Measurements from ENCODE around the gene CHID1. TPM values are rescaled to one million over a fixed set of nuclear protein-coding genes. Genes with fewer than 3 reads are reported as not detected.

CHID1 gene
- total RNA-seq, 1 donor from 2014 or later = 112 TPM

DNA sequence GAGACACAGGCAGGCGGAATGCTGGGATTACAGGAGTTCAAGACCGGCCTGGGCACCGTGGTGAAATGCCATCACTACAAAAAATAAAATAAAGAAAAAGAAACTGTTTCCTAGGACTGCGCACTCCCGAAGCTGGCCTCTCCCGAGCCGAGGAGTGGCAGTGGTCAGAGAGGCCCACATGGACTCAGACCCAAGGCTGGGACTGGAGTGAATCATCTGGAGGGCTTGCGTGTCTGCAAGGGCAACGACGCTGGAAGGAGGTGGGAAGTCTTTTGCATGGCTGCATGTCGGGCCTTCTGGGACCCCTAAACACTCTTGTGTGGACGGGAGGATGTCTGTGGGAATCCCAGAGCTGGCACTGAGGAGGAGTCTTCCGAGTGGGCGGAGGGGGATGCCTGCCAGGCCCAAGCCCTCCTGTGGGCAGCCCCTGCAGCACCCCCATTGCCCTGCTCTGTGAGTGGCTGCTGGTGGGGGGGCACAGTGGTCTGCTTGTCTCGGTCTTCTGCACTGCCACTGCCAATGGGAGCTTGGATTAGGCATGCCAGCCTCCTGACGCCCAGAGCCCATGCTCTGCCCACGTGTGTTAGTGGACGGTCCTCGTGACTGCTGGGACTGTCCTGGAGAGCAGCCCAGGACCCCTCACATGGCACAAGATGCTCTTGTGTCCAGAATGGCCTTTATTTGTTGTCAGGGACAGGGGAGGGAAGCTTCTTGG, 13.2 kb upstream of the CHID1 start:
- no peak overlapping the region for H3K27ac Mint-ChIP-seq (ENCODE audit: unreplicated experiment)
- no peak for DNase-seq (ENCODE audit: extremely low spot score, unreplicated experiment)
- no peaks in the 10 kb centered on the region for H3K9me3 Mint-ChIP-seq (ENCODE audit: unreplicated experiment)
- peaks cover 2% of the 10 kb centered on the region for H3K36me3 Mint-ChIP-seq (ENCODE audit: unreplicated experiment)
- no peak overlapping the region for H3K4me3 Mint-ChIP-seq (ENCODE audit: unreplicated experiment)
- H3K4me1 Mint-ChIP-seq (ENCODE audit: unreplicated experiment) = peaks cover 21% of the 10 kb centered on the region
- no peaks in the 10 kb centered on the region for H3K27me3 Mint-ChIP-seq (ENCODE audit: unreplicated experiment)
- TF ChIP-seq, protein P1, sequence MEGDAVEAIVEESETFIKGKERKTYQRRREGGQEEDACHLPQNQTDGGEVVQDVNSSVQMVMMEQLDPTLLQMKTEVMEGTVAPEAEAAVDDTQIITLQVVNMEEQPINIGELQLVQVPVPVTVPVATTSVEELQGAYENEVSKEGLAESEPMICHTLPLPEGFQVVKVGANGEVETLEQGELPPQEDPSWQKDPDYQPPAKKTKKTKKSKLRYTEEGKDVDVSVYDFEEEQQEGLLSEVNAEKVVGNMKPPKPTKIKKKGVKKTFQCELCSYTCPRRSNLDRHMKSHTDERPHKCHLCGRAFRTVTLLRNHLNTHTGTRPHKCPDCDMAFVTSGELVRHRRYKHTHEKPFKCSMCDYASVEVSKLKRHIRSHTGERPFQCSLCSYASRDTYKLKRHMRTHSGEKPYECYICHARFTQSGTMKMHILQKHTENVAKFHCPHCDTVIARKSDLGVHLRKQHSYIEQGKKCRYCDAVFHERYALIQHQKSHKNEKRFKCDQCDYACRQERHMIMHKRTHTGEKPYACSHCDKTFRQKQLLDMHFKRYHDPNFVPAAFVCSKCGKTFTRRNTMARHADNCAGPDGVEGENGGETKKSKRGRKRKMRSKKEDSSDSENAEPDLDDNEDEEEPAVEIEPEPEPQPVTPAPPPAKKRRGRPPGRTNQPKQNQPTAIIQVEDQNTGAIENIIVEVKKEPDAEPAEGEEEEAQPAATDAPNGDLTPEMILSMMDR (IDR thresholded peaks at IDR 0.05) = no peak

DNA sequence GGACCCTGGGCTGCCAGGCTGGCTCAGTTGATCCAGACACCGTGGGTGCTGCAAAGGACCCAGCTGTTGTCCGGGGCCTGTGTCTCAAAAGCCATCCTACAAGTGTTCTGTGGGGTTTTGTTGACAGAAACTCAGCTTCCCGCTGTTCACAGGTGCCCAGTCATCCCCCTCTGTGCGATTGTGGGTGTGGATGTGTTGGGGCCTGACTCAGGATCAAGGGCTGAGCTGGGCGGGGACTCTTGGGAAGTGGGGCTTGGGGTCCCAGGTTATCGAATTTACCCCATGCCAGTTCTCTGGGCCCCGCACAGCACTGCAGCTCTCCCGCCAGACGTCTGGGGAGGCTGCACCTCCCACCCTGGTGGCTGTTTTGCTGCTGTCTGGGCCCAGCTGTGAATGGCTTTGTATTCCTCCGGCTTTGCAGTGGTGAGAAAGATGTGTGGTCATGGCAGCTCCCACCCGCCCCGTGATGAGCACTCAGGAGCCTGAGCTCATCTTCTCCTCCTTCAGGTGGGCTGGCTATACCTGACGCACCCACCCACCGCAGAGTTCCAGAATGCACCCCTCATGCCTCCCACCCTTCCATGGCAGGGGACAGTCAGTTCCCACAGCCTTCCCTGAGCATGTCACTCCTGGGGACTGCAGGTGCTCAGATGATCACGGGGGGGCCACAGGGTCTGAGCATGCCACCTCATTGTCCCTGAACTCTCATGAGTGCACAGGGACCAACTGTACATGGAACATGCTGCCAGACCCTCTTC, 11.5 kb upstream of the CHID1 start:
- no peaks in the 10 kb centered on the region for H3K9me3 Mint-ChIP-seq (ENCODE audit: unreplicated experiment)
- peaks cover 7% of the 10 kb centered on the region for H3K4me1 Mint-ChIP-seq (ENCODE audit: unreplicated experiment)
- TF ChIP-seq, protein P1 (IDR thresholded peaks at IDR 0.05) = no peak
- H3K4me3 Mint-ChIP-seq (ENCODE audit: unreplicated experiment) = no peak overlapping the region
- no peak overlapping the region for H3K27ac Mint-ChIP-seq (ENCODE audit: unreplicated experiment)
- DNase-seq (ENCODE audit: extremely low spot score, unreplicated experiment) = no peak
- no peaks in the 10 kb centered on the region for H3K27me3 Mint-ChIP-seq (ENCODE audit: unreplicated experiment)
- no peaks in the 10 kb centered on the region for H3K36me3 Mint-ChIP-seq (ENCODE audit: unreplicated experiment)

DNA sequence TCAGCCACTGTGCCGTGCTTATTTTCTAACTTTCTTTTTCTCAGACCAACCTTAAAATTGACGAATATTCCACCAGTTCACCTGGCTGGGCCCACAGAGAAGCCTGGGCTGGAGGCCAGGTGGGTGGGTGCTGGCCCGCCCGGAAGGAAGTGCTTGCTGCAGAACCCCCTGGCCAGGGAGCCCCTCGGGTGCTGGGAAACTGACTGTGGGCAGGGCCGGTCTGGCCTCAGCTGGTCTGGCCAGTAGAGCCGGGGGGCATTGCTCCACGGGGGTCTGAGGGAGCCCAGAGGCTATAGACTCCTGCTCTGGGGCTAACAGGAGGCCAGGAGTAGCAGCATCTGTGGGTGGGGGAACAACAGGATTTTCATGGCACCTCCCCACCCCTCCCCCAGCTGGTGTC, 6.8 kb upstream of the CHID1 start:
- TF ChIP-seq, protein P1 (IDR thresholded peaks at IDR 0.05) = no peak
- Mint-ChIP-seq H3K4me1 (ENCODE audit: unreplicated experiment) (no peaks in the 10 kb centered on the region), H3K27ac (ENCODE audit: unreplicated experiment) (no peak overlapping the region), H3K4me3 (ENCODE audit: unreplicated experiment) (no peak overlapping the region), H3K9me3 (ENCODE audit: unreplicated experiment) (no peaks in the 10 kb centered on the region), H3K36me3 (ENCODE audit: unreplicated experiment) (no peaks in the 10 kb centered on the region), H3K27me3 (ENCODE audit: unreplicated experiment) (no peaks in the 10 kb centered on the region)
- no peak for DNase-seq (ENCODE audit: extremely low spot score, unreplicated experiment)

DNA sequence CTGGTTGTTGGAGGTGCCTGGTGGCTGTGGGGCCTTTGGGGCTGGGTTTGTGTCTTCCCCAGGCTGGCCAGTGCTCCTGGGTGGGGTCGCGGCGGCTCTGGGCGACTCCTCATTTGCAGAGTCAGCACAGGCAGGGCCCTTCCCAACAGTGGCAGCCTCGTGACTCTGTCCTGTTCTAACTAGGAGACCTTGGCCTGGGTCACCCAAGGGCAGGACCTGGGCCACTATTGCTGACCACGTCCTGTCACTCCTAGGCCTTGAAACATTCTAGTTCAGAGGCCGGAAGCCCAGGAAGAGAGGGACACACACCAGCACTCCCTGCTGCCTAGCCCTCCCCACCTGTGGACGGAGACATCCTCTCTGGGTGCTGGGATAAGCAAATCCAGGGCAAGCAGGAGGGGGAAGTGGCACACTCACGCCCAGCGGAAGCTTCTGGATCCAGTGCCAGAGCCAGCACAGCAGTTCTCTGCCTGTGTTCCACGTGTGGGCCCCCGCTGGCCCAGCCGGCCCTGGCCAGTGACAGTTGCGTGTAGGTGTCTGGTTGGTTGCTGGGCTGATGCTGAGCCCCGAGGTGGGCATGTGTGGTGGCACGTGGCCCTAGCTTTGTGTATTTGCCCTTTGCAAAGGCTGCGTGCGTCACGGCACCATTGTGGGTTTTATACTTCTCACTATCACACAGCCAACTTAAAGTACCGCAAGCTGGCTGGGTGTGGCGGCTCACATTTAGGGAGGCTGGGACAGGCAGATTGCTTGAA, 4.3 kb upstream of the CHID1 start:
- peaks cover 4% of the 10 kb centered on the region for H3K4me1 Mint-ChIP-seq (ENCODE audit: unreplicated experiment)
- TF ChIP-seq, protein P1 (IDR thresholded peaks at IDR 0.05) = no peak
- H3K36me3 Mint-ChIP-seq (ENCODE audit: unreplicated experiment) = no peaks in the 10 kb centered on the region
- no peak for DNase-seq (ENCODE audit: extremely low spot score, unreplicated experiment)
- no peaks in the 10 kb centered on the region for H3K27me3 Mint-ChIP-seq (ENCODE audit: unreplicated experiment)
- H3K9me3 Mint-ChIP-seq (ENCODE audit: unreplicated experiment) = no peaks in the 10 kb centered on the region
- no peak overlapping the region for H3K27ac Mint-ChIP-seq (ENCODE audit: unreplicated experiment)
- no peak overlapping the region for H3K4me3 Mint-ChIP-seq (ENCODE audit: unreplicated experiment)

DNA sequence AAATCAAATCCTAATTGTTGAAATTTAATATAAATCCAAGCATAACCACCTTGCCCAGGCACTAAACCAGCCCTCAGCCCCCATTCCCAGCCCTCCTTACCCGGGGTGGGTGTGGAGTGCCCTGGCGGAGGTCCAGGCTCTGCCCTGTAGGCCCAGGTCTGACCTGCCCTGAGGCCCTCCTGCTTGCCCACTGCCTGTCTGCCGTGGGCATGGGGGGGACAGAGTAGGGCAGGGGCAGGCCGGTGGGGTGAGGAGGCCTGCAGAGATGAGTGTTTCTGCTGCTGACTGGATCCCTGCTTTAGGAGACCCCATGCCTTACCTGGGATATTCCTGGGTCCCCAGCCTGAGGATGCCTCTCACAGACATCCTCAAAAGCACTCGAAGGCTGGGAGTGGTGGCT, 3.6 kb upstream of the CHID1 start:
- H3K27ac Mint-ChIP-seq (ENCODE audit: unreplicated experiment) = no peak overlapping the region
- TF ChIP-seq, protein P1 (IDR thresholded peaks at IDR 0.05) = no peak
- no peak for DNase-seq (ENCODE audit: extremely low spot score, unreplicated experiment)
- H3K4me3 Mint-ChIP-seq (ENCODE audit: unreplicated experiment) = no peak overlapping the region
- H3K36me3 Mint-ChIP-seq (ENCODE audit: unreplicated experiment) = no peaks in the 10 kb centered on the region
- H3K4me1 Mint-ChIP-seq (ENCODE audit: unreplicated experiment) = peaks cover 10% of the 10 kb centered on the region
- H3K27me3 Mint-ChIP-seq (ENCODE audit: unreplicated experiment) = no peaks in the 10 kb centered on the region
- H3K9me3 Mint-ChIP-seq (ENCODE audit: unreplicated experiment) = no peaks in the 10 kb centered on the region
